GM12878 (cell line): ENCODE measurements around the gene PRPF31. TPM values are rescaled to one million over a fixed set of nuclear protein-coding genes. Genes with fewer than 3 reads are reported as not detected.

Experiments
- ATAC-seq: fragments of 200-7000 bp; cut with Tn5 transposase; 3 replicates; pipeline ENCODE4 v1.9.1; 2020; ENCODE audit warnings: mild to moderate bottlenecking, moderate library complexity
- BruUV-seq: library from RNA; stranded (reverse); fragments of 400-500 nt; replicated peaks from 2 replicates; lab custom pipeline; 2021; lab: Mats Ljungman, UMichigan
- CTCF ChIA-PET: fragments of 300-600 bp; sonication (Branson Sonifier 250); formaldehyde crosslinking; extraction: SDS; loops from one replicate; lab custom pipeline; 2021; ENCODE audit warnings: inconsistent platforms; lab: Yijun Ruan, JAX
- POLR2A ChIA-PET: fragments of 350-600 bp; formaldehyde crosslinking; extraction: SDS; loops from one replicate; lab custom pipeline; 2021; ENCODE audit warnings: inconsistent platforms; lab: Charles Lee
- RAD21 ChIA-PET: fragments of 300-600 bp; sonication (Branson Sonifier 250); formaldehyde crosslinking; loops from one replicate; lab custom pipeline; 2023; ENCODE audit warnings: antibody characterized with exemption; ENCODE audit not compliant: unreplicated experiment; lab: Charles Lee
- SMC1A ChIA-PET: fragments of 300-600 bp; sonication (Branson Sonifier 250); formaldehyde crosslinking; loops from one replicate; lab custom pipeline; 2023; ENCODE audit not compliant: unreplicated experiment, uncharacterized antibody; lab: Charles Lee
- DNase-seq: peaks from one replicate; pipeline ENCODE4 v3.0.0-alpha.2; 2011; ENCODE audit warnings: low read depth, low spot score
- FAIRE-seq: peaks from 3 replicates; lab custom pipeline; 2011; peaks lifted over from hg19 to GRCh38; lab: Jason Lieb, UNC
- H2AFZ ChIP-seq: 2 replicates; pipeline ENCODE4 v1.6.0; 2011; ENCODE audit warnings: low read depth, low read length, control low read depth; ENCODE audit not compliant: control insufficient read depth
- H3K27ac ChIP-seq: 2 replicates; pipeline ENCODE4 v1.5.1; 2011; ENCODE audit warnings: control low read depth; ENCODE audit not compliant: control insufficient read depth, insufficient read depth
- H3K27me3 ChIP-seq, 2 experiments: replicated peaks in 1 of 2; 2 replicates each; pipeline versions ENCODE4 v1.6.0 to v1.6.1; 2011; ENCODE audit warnings: low read length in 1 of 2; ENCODE audit not compliant: control insufficient read depth in 2 of 2, insufficient read depth in 2 of 2
- H3K36me3 ChIP-seq, 2 experiments: 2 replicates each; pipeline ENCODE4 v1.5.1; 2011; ENCODE audit warnings: low read length in 1 of 2; ENCODE audit not compliant: control insufficient read depth in 2 of 2, insufficient read depth in 2 of 2
- H3K4me1 ChIP-seq: 2 replicates; pipeline ENCODE4 v1.6.1; 2011; ENCODE audit warnings: mild to moderate bottlenecking, low read length, moderate library complexity, mixed read lengths; ENCODE audit not compliant: control insufficient read depth, insufficient read depth
- H3K4me2 ChIP-seq: 2 replicates; pipeline ENCODE4 v1.6.0; 2011; ENCODE audit warnings: control low read depth; ENCODE audit not compliant: control insufficient read depth, insufficient read depth
- H3K4me3 ChIP-seq: fragments of 200-600 bp; sonication (generic); 2 replicates; pipeline ENCODE4 v1.5.1; 2016
- H3K79me2 ChIP-seq: 2 replicates; pipeline ENCODE4 v1.6.0; 2011; ENCODE audit warnings: low read length; ENCODE audit not compliant: control insufficient read depth, insufficient read depth
- H3K9ac ChIP-seq: 2 replicates; pipeline ENCODE4 v1.8.0; 2011; ENCODE audit warnings: low read length, control low read depth, mixed read lengths; ENCODE audit not compliant: control insufficient read depth, insufficient read depth
- H3K9me3 ChIP-seq: replicated peaks from 3 replicates; pipeline ENCODE4 v1.5.1; 2011; ENCODE audit warnings: mild to moderate bottlenecking, low read length; ENCODE audit not compliant: control insufficient read depth, insufficient read depth
- H4K20me1 ChIP-seq: 2 replicates; pipeline ENCODE4 v1.6.0; 2011; ENCODE audit not compliant: control insufficient read depth, insufficient read depth
- FOS ChIP-seq: IDR thresholded peaks from 3 replicates; pipeline ENCODE4 v1.6.1; 2011; ENCODE audit warnings: borderline replicate concordance; ENCODE audit not compliant: insufficient read length; ENCODE audit errors: extremely low read depth
- GABPA ChIP-seq: IDR thresholded peaks from 2 replicates; pipeline ENCODE4 v1.6.1; 2014; ENCODE audit warnings: antibody characterized with exemption, low read depth, mild to moderate bottlenecking, inconsistent platforms
- IKZF2 ChIP-seq, 2 experiments: fragments of 450-650 bp; IDR thresholded peaks; 2 replicates each; pipeline ENCODE4 v1.6.1; 2017; ENCODE audit warnings: mild to moderate bottlenecking in 2 of 2, moderate library complexity in 2 of 2
- KDM1A ChIP-seq: fragments of 200-600 bp; sonication (generic); IDR thresholded peaks from 2 replicates; pipeline ENCODE4 v1.6.1; 2016; ENCODE audit warnings: borderline replicate concordance
- MAX ChIP-seq: IDR thresholded peaks from 2 replicates; pipeline ENCODE4 v1.6.1; 2012; ENCODE audit warnings: low read depth, low read length, improper control_type of control experiment
- MTA3 ChIP-seq: IDR thresholded peaks from 2 replicates; pipeline ENCODE4 v1.6.1; 2012; ENCODE audit warnings: low read length, inconsistent platforms, borderline replicate concordance
- SMAD1 ChIP-seq: fragments of 450-650 bp; IDR thresholded peaks from 2 replicates; pipeline ENCODE4 v1.6.1; 2018; ENCODE audit warnings: mild to moderate bottlenecking, low read depth; ENCODE audit not compliant: partially characterized antibody
- TCF3 ChIP-seq: IDR thresholded peaks from 2 replicates; pipeline ENCODE4 v1.6.1; 2012; ENCODE audit warnings: low read depth, mild to moderate bottlenecking, low read length, borderline replicate concordance; ENCODE audit not compliant: insufficient read depth
- ZNF207 ChIP-seq: fragments of 450-650 bp; IDR thresholded peaks from 2 replicates; pipeline ENCODE4 v1.6.1; 2014; ENCODE audit warnings: antibody characterized with exemption, mild to moderate bottlenecking, borderline replicate concordance
- WGBS: methylation state at CpG from one replicate; pipeline ENCODE4 v1.1.6; 2016; ENCODE audit warnings: low lambda C conversion rate; ENCODE audit not compliant: insufficient replicate concordance, insufficient coverage; ENCODE audit errors: missing lambda C conversion rate; 5-methylcytosine and 5-hydroxymethylcytosine counted together
- in situ Hi-C: fragments of 300-500 bp; cut with MboI; formaldehyde crosslinking; loops from 9 replicates; pipeline ENCODE4 v1.14.3; 2018; ENCODE audit warnings: mixed read lengths
- intact Hi-C: fragments of 100-400 bp; cut with micrococcal nuclease; formaldehyde crosslinking; loops from one replicate; pipeline ENCODE4 v1.14.2; 2022; ENCODE audit not compliant: unreplicated experiment
- polyA plus RNA-seq, 11 experiments: library from polyadenylated mRNA; depleted of rRNA in 4 of 11; unstranded in 6 of 11; stranded (reverse) in 5 of 11; fragments of >200 nt; fragmentation: Nextera tagmentation in 4 of 11; fragmentation: Illumina TruSeq in 1 of 11; extraction: Ambion mirVana in 4 of 11; extraction: Trizol in 1 of 11; gene quantifications; 1 replicate in 1 of 11; 2 replicates in 10 of 11; pipeline versions ENCODE4 v1.2.1 to v1.2.3, GENCODE V29; 2011 to 2016; ENCODE audit warnings: inconsistent platforms in 2 of 11, missing spikeins in 2 of 11, low read depth in 1 of 11
- total RNA-seq, 4 experiments: library from RNA; depleted of rRNA in 3 of 4; stranded (reverse); fragments of >200 nt in 3 of 4; fragmentation: Illumina TruSeq in 1 of 4; extraction: Trizol in 1 of 4; gene quantifications; 2 replicates each; pipeline versions ENCODE4 v1.2.1 to v1.2.3, GENCODE V29; 2013 to 2021
- TF ChIP-seq, protein P1 (sequence below): IDR thresholded peaks from 2 replicates; pipeline ENCODE4 v1.6.1; 2011; ENCODE audit warnings: borderline replicate concordance, low read depth, mild to moderate bottlenecking, moderate library complexity, low read length; ENCODE audit not compliant: insufficient read depth, poor library complexity, severe bottlenecking

PRPF31 gene
- total and polyA plus RNA-seq, 10 of the 15 experiments (the other 5 are each of a cell fraction or from before 2014, with no cell fraction given): 2.7 to 170 (median 69.7) TPM

GRCh38 chr19:54073829-54074228, 41.7 kb upstream of the PRPF31 start:
- no peak for ATAC-seq

GRCh38 chr19:54074851-54075250, 40.7 kb upstream of the PRPF31 start:
- in situ Hi-C loops (no loop called here), intact Hi-C loops (no loop called here)
- Histone ChIP-seq H3K9me3 (peaks cover 1% of the 10 kb centered on the region; the same call in 2 of the 3 replicates), H3K27ac (no peak overlapping the region), H3K4me1 (no peaks in the 10 kb centered on the region), H2AFZ (no peak overlapping the region), H3K79me2 (no peaks in the 10 kb centered on the region), H3K4me2 (no peak overlapping the region), H3K4me3 (no peak overlapping the region), H4K20me1 (no peaks in the 10 kb centered on the region), H3K27me3 (no peaks in the 10 kb centered on the region), H3K9ac (no peak overlapping the region), H3K36me3 (no peaks in the 10 kb centered on the region)
- ATAC-seq: no peak
- ChIA-PET POLR2A (no interaction called here), RAD21 (no interaction called here), SMC1A (no interaction called here), CTCF (no interaction called here)
- 41% methylated on average over 9 of the region's 9 CpGs for WGBS
- TF ChIP-seq GABPA (no peak), SMAD1 (no peak), MTA3 (no peak), IKZF2 (IDR thresholded peaks at IDR 0.05) (no peak), KDM1A (no peak), FOS (no peak)
- TF ChIP-seq, protein P1, sequence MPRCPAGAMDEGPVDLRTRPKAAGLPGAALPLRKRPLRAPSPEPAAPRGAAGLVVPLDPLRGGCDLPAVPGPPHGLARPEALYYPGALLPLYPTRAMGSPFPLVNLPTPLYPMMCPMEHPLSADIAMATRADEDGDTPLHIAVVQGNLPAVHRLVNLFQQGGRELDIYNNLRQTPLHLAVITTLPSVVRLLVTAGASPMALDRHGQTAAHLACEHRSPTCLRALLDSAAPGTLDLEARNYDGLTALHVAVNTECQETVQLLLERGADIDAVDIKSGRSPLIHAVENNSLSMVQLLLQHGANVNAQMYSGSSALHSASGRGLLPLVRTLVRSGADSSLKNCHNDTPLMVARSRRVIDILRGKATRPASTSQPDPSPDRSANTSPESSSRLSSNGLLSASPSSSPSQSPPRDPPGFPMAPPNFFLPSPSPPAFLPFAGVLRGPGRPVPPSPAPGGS: no peak
- no peak for FAIRE-seq
- no TSS peak for BruUV-seq
- no peak for DNase-seq

More at GRCh38 chr19:54073829-54074228, 41.7 kb upstream of the PRPF31 start:
- ChIA-PET POLR2A (no interaction called here), SMC1A (no interaction called here), RAD21 (no interaction called here), CTCF (no interaction called here)
- intact Hi-C loops (no loop called here), in situ Hi-C loops (no loop called here)
- Histone ChIP-seq H3K27me3 (no peaks in the 10 kb centered on the region), H2AFZ (no peak overlapping the region), H3K4me3 (no peak overlapping the region), H3K27ac (no peak overlapping the region), H3K9ac (no peak overlapping the region), H3K4me2 (no peak overlapping the region), H3K9me3 (no peaks in the 10 kb centered on the region; the same call in 2 of the 3 replicates), H3K36me3 (no peaks in the 10 kb centered on the region), H3K4me1 (no peaks in the 10 kb centered on the region), H4K20me1 (no peaks in the 10 kb centered on the region), H3K79me2 (no peaks in the 10 kb centered on the region)
- no peak for TF ChIP-seq ZNF207
- no peak for TF ChIP-seq TCF3
- no peak for TF ChIP-seq GABPA
- TF ChIP-seq MAX: no peak
- WGBS: 43% methylated on average over 10 of the region's 10 CpGs
- DNase-seq: no peak
- FAIRE-seq: no peak
- no TSS peak for BruUV-seq
